ENCODE measurements around the gene FAM24B.
"Not testable (repeated sequence)": the region's sequence is repeated elsewhere in the genome, so short reads cannot be mapped to it uniquely, and the experiment has no call there.

FAM24B gene, protein sequence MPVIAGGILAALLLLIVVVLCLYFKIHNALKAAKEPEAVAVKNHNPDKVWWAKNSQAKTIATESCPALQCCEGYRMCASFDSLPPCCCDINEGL

DNA sequence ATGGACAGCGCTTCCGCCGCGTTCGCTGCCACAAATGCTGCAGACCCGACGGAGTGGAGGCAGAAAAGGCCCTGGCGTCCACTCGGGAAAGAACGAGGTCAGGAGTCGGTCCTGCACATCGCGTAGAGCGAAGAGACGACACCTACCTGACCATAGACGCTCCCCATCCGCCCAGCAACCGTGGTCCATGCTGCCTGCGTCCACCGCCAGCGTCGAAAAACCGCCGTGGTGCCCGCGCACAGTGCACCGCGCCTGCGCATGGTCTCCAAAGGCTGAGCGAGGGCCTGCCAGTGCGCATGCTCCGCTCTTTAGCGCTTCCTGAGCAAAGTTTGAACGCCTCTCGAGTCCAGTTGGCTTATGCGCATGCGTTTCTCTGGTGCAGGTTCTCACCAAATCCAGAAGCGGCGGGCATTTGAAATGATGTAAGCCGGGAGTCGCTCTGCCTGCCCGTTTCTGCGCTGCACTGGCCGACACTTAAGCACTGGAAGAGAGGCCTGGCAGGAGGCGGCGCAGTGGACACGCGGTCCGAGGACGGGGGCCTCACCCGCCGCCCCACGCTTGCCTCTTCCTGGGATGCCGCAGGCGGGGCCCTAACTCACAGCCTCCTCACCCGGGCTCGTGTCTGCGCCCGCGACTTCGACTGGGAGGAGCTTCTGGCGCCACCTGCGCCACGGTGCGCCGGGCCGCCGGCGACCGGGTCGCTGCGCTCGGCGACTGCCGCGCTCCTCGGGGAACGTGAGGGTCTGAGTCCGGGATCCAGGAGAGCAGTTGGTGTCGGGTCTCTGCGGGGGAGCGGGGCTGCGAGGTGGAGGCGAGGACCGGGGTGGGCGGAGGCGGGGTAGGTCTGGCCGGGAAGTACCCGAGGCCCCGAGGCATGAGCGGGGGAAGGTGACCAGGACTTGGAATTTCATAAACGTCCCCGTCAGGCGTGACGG lies at the start of gene FAM24B:
TSS of gene FAM24B (minus strand) at position 243 of the 935 bp plus-strand sequence. CDS start 29,066 bp downstream, outside the sequence.
- DNase-seq (ENCODE audit: low spot score), result peak; percentile 99

DNA sequence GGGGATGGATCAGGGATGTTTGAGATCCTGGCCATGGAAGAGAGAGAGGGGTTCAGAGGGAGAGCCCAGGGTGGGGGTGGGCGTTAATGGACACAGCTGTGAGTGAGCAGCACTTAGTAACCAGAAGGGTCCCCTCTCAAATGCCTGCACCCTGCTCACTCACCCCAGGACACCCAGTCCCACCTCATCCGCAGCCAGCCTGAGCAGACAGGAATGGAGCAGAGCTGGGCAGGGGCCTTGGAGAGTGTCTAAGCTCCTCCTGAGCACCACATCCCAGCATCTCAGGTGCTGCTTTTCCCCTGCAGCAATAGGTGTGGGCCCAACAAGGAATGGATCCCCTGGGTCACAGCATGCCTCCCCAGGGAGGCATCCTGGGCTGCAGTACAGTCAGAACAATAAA lies 36.3 kb upstream of the FAM24B start:
- DNase-seq (ENCODE audit: low spot score), result no peak

DNA sequence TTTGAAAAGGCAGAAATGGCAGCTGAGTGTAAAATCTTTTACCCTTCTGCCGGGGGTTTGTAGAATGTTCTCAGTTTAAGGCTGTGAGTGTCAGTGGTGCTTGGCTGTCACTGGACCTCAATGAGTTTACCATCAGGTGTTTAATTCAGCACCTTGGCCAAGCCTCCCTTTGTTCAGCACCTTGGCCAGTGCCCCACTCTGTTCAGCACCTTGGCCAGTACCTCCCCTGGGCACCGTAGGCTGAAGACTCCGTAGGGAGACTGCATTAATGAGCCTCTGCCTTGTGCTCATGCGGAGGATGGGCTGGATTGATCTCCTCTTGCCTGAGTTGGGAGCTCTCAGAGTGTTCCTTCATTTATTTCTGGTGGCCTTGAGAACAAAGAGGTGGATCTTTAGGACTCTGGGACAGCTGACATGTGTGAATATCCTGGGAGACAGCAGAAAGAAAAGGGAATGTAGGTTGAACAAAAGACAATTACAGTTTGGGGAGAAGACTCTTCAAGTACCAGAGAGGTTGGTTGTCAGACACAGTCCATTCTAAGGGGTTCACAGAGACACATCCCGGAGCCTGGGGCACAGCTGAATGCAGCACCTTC lies 32.6 kb upstream of the FAM24B start:
- peak; percentile 66 for DNase-seq (ENCODE audit: low spot score)

DNA sequence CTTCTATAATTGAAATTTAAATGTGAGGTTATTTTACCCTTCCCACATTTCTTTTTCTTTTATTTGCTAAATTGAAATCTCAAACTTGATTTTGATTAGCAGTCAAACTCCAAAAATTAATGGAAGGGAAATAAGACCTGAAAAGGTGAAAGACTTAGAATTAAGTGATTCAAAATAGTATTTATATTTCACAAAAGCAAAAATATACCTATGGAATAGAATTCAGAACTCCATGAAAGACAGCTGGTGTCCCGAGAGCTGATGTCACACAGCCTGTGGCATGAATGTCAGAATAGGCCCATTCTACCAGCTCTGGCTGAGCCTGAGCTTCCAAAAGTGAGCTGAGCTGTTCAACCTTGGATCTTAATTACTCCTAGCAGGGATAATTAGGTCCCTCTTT lies 30.9 kb upstream of the FAM24B start, which contains the start of gene FAM24A:
TSS of gene FAM24A (plus strand) at position 301 of the 400 bp plus-strand sequence. CDS start 1,025 bp downstream, outside the sequence.
- no peak for DNase-seq (ENCODE audit: low spot score)

DNA sequence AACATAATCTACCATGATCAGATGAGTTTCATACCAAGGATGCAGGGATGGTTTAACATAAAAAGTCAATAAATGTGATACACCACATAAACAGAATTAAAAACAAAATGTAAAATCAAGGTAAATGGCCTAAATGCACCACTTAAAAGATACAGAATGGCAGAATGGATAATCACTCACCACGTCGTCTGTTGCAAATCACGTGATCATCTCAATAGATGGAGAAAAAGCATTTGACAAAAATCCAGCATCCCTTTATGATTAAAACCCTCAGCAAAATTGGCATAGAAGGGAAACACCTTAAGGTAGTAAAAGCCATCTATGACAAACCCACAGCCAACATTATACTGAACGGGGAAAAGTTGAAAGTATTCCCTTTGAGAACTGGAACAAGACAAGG lies 24.5 kb upstream of the FAM24B start:
- DNase-seq (ENCODE audit: low spot score), result not testable (repeated sequence)

DNA sequence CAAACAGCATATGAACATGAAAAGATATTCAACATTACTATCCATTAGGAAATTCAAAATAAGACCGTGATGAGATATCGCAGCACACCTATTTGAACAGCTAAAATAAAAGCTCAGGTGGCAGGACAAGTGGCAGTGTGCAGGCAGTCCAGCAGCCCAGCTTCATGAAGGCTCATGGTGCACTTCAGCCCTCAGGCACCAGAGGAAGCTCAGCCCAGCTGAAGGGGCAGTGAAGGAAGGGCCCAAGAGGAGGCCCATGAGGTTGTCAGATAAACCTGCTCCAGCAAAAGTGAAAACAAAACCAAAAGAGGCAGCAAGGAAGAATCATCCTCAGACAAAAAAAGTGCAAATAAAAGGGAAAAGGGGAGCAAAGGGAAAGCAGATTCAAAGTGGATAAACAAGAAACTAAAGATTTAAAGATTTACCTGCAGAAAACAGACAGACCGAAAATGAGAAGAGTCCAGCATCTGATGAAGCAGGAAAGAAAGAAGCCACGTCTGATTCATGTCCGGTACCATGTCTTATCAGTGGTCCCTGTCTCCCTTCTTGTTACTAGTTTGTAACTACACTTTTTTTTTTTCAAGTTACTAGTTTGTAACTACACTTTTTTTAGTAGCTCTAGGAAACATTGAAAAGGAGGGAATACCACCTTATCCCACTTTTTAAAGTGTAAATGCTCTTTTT lies 15.0 kb upstream of the FAM24B start:
- no peak for DNase-seq (ENCODE audit: low spot score)

DNA sequence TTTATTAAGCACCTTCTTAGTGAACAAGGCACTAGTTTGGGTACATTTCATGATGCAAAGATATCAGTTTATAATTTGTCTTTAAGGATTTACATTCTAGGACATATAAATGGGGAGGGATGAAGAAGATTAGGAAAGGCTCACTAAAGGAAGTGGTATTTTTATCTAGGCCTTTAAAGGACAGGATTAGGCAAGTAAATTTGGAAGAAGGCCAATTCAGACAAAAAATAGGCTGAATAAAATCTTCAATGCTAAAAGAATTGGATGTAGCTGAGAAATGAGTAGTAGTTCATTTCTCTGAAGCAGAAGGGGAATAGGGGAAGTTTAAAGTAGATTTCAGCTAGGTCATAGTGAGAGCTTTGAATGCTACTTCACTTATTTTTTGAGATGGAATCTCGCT lies 4.8 kb upstream of the FAM24B start:
- DNase-seq (ENCODE audit: low spot score), result no peak

DNA sequence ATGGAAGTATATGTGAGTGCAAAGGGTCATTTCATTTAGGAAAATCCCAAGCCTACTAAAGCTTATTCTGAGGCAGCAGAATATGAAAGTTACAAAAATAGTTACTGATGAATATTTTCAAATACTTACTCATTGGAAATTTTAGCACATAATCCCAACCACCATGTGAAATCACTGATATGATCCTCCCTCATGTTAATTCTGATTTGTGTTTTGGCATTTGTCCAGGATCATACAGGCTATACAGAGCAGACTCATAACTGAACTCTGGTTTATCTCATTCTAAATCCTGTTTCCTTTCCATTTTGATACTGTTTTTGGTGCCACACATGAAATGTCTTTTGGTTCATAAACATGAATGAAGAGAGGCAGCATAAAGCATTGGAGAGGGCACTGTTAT lies 3.4 kb upstream of the FAM24B start:
- no peak for DNase-seq (ENCODE audit: low spot score)

DNA sequence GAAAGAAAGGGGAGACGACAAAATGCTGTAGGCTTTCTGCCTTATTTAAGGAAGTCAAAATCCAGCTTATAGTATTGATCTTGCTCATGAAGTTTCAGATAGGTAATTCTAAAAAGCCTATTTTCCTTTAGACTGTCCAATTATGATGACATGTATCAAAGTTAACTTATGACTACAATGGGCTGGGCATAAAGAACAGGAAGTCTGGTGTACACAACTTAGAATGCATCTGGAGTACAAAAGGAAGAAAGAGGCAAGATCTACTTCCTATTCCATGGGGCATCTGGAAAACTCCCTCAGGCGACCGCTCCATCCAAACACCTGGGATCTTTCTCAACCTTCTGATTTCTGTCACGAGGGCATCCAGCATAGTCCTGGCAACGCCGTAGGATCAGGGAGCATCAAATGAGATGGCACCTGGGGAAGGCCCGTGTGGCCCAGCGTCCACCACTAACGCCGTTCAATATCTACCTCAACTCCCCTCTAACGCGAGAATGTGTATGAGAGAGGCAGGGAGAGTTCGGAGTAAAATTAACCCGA lies 512 bp downstream of the FAM24B start:
- DNase-seq (ENCODE audit: low spot score), result no peak

DNA sequence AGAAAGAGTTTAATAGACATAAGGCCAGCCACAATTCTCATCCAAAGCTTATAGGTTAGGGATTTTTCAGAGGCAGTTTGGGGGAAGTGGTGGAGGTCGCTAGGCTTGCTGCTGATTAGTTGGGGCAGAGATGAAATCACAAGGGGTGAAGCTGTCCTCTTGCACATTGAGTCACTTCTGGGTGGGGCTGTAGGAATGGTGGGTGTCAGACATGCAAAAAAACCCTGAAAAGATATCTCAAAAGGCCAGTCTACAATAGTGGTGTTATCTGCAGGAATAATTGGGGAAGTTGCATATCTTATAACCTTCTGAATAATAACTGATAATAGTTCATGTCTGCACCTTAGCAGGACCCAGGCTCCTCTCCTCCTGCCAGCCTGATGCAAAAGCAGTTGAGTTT lies 2.1 kb downstream of the FAM24B start:
- DNase-seq (ENCODE audit: low spot score), result no peak

DNA sequence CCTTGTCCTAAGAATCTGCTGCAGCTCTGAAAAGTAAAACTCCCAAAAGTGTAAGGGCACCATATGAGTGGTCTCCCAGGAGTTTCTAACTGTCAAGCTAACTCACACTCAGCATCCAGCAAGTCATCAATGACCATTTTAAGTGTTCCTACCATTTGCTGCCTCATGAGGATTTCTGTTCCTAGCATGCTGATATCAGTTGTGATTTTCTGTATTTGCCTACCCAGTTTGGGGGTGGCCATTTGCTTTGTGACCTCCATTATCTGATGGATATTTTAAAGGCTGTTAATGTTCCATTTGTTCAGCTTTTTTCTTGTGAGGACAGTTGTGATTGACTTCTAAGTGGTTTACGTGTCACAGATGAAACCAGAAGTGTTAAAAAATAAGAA lies 2.9 kb downstream of the FAM24B start:
- DNase-seq (ENCODE audit: low spot score), result no peak

DNA sequence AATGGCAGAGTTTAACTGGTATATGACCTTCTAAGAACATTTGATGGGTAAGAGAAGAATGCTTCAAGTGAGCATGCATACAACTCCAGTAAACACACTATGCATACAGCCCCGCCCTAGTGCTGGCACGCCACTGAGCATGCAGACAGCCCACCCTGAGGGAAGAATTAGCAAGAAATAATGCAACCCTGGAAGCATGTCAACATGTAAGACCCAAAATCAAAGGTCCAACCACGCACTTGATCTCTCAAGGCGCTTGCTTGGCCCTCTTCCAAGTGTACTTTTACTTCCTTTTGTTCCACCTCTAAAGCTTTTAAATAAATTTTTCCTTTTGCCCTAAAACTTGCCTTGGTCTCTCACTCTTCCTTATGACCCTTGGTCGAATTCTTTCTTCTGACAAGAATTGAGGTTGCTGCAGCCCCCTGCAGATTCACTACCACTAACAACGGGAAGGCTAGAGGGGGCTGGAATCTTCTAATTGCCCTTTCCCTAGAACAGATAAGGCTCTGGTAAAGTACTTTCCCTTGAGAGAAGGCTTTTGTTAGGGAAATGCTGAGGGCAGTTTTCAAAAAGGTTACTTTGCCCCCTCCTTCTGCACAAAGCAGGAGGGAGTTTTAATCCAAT lies 3.4 kb downstream of the FAM24B start:
- DNase-seq (ENCODE audit: low spot score), result no peak

DNA sequence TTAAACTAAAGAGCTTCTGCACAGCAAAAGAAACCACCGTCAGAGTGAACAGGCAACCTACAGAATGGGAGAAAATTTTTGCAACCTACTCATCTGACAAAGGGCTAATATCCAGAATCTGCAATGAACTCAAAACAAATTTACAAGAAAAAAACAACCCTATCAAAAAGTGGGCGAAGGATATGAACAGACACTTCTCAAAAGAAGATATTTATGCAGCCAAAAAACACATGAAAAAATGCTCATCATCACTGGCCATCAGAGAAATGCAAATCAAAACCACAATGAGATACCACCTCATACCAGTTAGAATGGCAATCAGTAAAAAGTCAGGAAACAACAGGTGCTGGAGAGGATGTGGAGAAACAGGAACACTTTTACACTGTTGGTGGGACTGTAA lies 7.4 kb downstream of the FAM24B start:
- DNase-seq (ENCODE audit: low spot score), result not testable (repeated sequence)

DNA sequence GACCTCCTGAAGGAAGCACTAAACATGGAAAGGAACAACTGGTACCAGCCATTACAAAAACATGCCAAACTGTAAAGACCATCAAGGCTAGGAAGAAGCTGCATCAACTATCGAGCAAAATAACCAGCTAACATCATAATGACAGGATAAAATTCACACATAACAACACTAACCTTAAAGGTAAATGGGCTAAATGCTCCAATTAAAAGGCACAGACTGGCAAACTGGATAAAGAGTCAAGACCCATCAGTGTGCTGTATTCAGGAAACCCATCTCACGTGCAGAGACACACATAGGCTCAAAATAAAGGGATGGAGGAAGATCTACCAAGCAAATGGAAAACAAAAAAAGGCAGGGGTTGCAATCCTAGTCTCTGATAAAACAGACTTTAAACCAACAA lies 10.6 kb downstream of the FAM24B start:
- not testable (repeated sequence) for DNase-seq (ENCODE audit: low spot score)

DNA sequence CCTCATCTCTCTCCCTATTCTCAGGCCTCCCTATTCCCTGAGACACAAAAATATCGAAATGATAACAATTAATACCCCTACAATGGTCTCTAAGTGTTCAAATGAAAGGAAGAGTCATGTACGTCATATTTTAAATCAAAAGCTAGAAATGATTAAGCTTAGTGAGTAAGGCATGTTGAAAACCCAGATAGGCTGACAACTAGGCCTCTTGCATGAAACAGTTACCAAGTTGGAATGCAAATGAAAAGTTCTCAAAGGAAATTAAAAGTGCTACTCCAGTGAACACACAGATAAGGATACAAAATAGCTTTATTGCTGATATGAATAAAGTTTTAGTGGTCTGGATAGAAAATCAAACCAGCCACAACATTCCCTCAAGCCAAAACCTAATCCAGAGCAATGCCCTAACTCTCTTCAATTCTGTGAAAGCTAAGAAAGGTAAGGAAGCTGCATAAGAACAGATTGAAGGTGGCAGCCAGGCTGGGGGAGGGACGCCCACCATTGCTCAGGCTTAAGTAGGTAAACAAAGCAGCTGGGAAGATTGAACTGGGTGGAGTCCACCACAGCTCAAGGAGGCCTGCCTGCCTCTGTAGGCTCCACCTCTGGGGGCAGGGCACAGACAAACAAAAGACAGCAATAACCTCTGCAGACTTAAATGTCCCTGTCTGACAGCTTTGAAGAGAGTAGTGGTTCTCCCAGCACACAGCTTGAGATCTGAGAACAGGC lies 12.5 kb downstream of the FAM24B start:
- not testable (repeated sequence) for DNase-seq (ENCODE audit: low spot score)

DNA sequence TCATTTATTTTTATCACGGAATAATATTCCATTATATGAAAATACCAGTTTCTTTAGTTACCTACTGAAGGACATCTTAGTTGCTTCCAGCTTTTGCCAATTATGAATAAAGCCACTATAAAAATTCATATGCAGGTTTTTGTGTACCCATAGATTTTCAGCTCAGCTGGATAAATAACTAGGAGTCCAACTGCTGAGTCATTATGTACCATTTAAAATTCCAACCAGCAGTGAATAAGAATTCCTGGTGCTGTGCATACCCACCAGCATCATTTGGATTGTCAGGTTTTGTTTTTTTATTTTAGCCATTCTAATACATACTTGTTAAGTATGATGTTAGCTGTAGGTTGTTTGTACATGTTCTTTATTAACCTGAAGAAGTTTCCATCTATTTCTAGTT lies 14.5 kb downstream of the FAM24B start:
- DNase-seq (ENCODE audit: low spot score), result peak; percentile 37

DNA sequence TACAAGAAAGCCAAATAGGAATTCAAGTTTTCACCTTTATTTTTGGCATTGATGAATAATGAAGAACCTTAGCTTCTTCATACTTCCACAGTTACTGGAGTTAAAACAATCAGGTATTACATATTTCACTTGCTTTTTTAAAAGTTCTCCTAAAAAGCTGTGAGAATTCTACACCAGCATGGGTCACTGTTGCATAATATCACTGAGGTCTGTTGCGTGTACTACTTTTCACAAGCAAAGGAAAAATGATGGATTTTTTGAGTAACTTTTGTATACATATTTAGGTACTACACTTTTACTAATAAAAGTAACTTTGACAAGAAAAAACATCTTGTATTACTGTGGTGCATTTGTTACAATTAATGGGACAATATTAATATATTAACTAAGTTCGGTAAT lies 15.2 kb downstream of the FAM24B start:
- no peak for DNase-seq (ENCODE audit: low spot score)

DNA sequence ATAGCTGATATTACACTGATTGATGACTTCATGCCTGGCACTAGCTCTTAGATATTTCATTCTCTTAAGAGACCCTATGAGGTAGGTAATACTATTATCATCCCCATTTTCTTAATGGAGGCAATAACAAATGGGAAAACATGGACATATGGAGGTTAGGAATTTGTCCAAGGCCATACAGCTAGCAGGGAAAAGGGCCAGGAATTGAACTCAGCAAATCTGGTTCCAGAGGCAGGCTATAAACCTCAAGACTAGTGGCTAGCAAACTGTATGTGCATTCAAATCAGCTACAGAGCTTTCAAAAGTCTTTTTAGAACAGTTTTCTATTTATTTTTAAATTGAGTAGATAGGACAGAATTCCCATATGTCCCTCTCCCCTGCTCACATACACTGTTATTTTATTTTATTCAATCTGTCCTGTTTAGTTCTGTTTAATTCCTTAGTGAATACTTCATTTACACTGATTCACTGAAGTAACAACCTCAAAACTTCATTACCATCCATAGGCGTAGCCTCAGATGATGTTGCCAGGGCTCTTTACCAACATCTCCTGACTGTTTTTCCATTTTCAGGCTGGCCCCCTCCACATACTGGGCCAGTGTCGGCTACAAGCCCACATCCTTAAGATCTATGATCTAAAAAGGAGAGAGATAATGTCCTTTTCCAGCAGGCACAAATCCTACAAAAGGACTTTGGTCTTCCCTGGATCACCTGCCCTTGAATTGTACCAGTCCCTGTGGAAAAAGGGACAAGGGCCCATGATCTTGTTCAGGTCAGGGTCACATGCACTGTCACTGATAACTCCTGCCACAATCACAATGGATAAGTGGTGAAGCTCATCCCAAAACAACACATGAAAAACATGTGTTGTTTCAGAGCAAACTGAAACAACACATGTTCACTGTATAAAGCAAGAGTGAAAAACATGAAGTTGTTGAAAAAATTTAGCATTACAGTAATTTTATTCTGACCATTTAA lies 15.9 kb downstream of the FAM24B start:
- DNase-seq (ENCODE audit: low spot score), result no peak

DNA sequence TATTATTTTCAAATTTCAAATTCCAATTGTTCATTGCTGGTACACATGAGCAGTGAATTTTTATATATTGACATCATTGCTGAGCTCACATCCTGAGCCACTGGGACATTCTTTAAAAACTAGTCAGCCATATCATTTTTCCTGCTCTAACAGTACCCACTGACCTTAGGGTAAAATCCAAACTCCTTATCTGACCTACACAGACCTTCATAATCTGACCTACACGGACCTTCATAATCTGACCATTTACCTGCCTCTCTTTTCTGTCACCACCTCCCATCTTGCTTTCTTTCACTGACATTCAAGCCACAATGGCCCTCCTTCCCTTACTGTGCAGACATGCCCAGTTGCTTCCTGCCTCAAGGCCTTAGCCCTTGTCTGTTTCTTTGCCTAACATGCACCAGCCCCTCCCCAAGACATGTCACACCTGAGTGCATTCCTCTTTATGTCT lies 17.6 kb downstream of the FAM24B start:
- peak; percentile 40 for DNase-seq (ENCODE audit: low spot score)

DNA sequence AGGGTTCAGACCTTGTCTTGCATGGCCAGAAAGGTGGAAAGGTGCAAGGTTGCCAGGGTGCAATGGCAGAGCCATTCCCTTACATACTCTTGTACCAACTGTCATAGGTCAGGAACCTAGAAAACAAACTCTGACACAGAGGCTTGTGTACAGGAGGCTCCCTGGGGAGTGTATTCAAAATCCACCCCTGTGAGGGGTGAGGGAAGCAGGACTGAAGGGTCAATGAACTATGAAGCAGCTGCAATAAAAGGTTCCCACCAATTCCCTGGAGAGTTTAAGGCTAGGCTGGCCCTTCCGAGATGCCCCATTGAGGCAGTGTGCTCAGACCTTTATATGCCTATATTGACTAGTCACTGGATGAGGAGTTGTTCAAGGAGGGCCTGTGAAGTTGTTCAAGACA lies 19.9 kb downstream of the FAM24B start:
- DNase-seq (ENCODE audit: low spot score), result no peak

All from GM03348 (cell line).